CD4-positive, CD25-positive, alpha-beta regulatory T cell (primary cell): ENCODE measurements around the gene APIP. TPM values are rescaled to one million over a fixed set of nuclear protein-coding genes. Genes with fewer than 3 reads are reported as not detected.

Source experiments
- ATAC-seq, 2 donors: fragments of 150-1000 bp; cut with Tn5 transposase; one replicate each; pipeline ENCODE4 v1.10.0; 2021; ENCODE audit warnings: low read depth in 2 of 2, moderate number of reproducible peaks in 2 of 2, moderate library complexity in 1 of 2
- DNase-seq, 3 donors: peaks; one replicate each; pipeline versions ENCODE4 v3.0.0 to v3.0.0-alpha.2; 2012 to 2022; ENCODE audit warnings: mixed read lengths in 1 of 3
- H3K27ac ChIP-seq: one replicate; pipeline ENCODE4 v1.7.0; 2013; ENCODE audit warnings: mild to moderate bottlenecking, low read length; ENCODE audit not compliant: insufficient read depth, poor library complexity, severe bottlenecking
- H3K27me3 ChIP-seq: one replicate; pipeline ENCODE4 v1.7.0; 2013; ENCODE audit warnings: low read length; ENCODE audit not compliant: control insufficient read depth, insufficient read depth
- H3K36me3 ChIP-seq: one replicate; pipeline ENCODE4 v1.7.0; 2013; ENCODE audit warnings: mild to moderate bottlenecking, low read length, moderate library complexity; ENCODE audit not compliant: control insufficient read depth, insufficient read depth
- H3K4me1 ChIP-seq: 2 replicates; pipeline ENCODE4 v1.7.0; 2013; ENCODE audit warnings: mild to moderate bottlenecking, low read length; ENCODE audit not compliant: insufficient read depth, control insufficient read depth, poor library complexity, severe bottlenecking
- H3K4me3 ChIP-seq: one replicate; pipeline ENCODE4 v1.7.0; 2013; ENCODE audit warnings: low read depth, mild to moderate bottlenecking, low read length, moderate library complexity
- H3K9me3 ChIP-seq, 2 experiments: 1 replicate in 1 of 2; 2 replicates in 1 of 2; pipeline ENCODE4 v1.7.0; 2013; ENCODE audit warnings: low read length in 2 of 2, mild to moderate bottlenecking in 1 of 2, moderate library complexity in 1 of 2; ENCODE audit not compliant: control insufficient read depth in 2 of 2
- H3K27ac Mint-ChIP-seq, 3 donors: one replicate each; pipeline ENCODE4 v1.8.0; 2020 to 2022; ENCODE audit warnings: mild to moderate bottlenecking in 3 of 3, mixed read lengths in 3 of 3, moderate library complexity in 2 of 3
- H3K27me3 Mint-ChIP-seq: one replicate; pipeline ENCODE4 v1.8.0; 2022; ENCODE audit warnings: mild to moderate bottlenecking, mixed read lengths
- H3K36me3 Mint-ChIP-seq: one replicate; pipeline ENCODE4 v1.8.0; 2020; ENCODE audit warnings: mixed read lengths
- H3K4me1 Mint-ChIP-seq, 4 donors: one replicate each; pipeline ENCODE4 v1.8.0; 2020 to 2022; ENCODE audit warnings: mixed read lengths in 4 of 4, mild to moderate bottlenecking in 1 of 4
- H3K4me3 Mint-ChIP-seq, 4 donors: one replicate each; pipeline ENCODE4 v1.8.0; 2020 to 2022; ENCODE audit warnings: mild to moderate bottlenecking in 4 of 4, mixed read lengths in 4 of 4, moderate library complexity in 3 of 4
- H3K9me3 Mint-ChIP-seq, 7 donors: one replicate each; pipeline ENCODE4 v1.8.0; 2020 to 2022; ENCODE audit warnings: mixed read lengths in 7 of 7, mild to moderate bottlenecking in 3 of 7, moderate library complexity in 2 of 7
- polyA plus RNA-seq, 4 donors: library from polyadenylated mRNA; unstranded; fragments of 300-500 nt; fragmentation: Illumina TruSeq; gene quantifications; one replicate each; pipeline ENCODE4 v1.2.3, GENCODE V29; 2021
- total RNA-seq: library from RNA; stranded (reverse); gene quantifications from one replicate; pipeline ENCODE4 v1.2.3, GENCODE V29; 2022

Gene APIP
- total and polyA plus RNA-seq, 5 donors from 2014 or later: 13.6 to 26.9 (median 19.7) TPM

DNA sequence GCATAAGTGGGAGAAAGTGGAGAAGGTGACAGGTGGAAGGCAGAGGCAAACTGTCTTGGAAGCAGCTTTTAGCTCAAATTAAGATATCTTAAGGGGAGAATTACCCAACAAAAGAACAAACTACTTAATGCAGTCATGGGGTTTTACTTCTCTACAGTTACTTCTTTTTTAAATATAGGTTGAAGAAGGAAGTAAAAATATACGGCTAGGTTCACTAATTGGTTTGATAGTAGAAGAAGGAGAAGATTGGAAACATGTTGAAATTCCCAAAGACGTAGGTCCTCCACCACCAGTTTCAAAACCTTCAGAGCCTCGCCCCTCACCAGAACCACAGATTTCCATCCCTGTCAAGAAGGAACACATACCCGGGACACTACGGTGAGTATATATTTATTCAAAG lies 41.0 kb upstream of the APIP start:
- Histone ChIP-seq H3K9me3 (no peaks in the 10 kb centered on the region), H3K27me3 (no peaks in the 10 kb centered on the region), H3K27ac (no peak overlapping the region), H3K36me3 (peaks cover 2% of the 10 kb centered on the region), H3K4me1 (no peaks in the 10 kb centered on the region), H3K4me3 (no peak overlapping the region)
- ATAC-seq: no peak
- no peaks in the 10 kb centered on the region for H3K27me3 Mint-ChIP-seq
- no peak for DNase-seq
- H3K4me3 Mint-ChIP-seq: no peak overlapping the region
- peaks cover 4 to 8% (median 5%) of the 10 kb centered on the region in 4 donors for H3K4me1 Mint-ChIP-seq
- no peak overlapping the region for H3K27ac Mint-ChIP-seq
- no peaks in the 10 kb centered on the region for H3K9me3 Mint-ChIP-seq
- peaks cover 43% of the 10 kb centered on the region for H3K36me3 Mint-ChIP-seq

DNA sequence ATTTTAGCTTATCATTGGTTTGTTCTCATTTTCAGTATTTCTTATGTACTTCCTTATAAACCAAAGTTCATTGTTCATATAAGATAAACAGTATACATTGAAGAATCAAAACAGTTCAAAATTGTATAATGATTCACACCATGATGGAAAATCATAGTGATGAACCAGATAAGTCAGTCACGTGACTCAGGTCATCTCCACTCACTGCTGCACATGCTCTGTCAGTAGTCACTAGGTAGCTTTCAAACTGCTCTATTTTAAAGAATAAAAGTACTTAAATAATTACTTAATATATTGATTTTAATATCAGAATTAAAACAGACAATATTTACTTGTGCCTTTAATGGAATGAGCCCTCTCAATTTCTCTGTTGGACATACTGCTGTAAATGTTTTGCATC lies 37.8 kb upstream of the APIP start:
- H3K4me1 Mint-ChIP-seq: peaks cover 4% of the 10 kb centered on the region in 4 donors
- H3K4me3 ChIP-seq: no peak overlapping the region
- no peak overlapping the region for H3K27ac ChIP-seq
- no peaks in the 10 kb centered on the region for H3K9me3 ChIP-seq
- H3K27me3 Mint-ChIP-seq: no peaks in the 10 kb centered on the region
- no peak for DNase-seq
- ATAC-seq: no peak
- H3K4me3 Mint-ChIP-seq: no peak overlapping the region
- no peaks in the 10 kb centered on the region for H3K4me1 ChIP-seq
- no peaks in the 10 kb centered on the region for H3K36me3 ChIP-seq
- H3K27me3 ChIP-seq: no peaks in the 10 kb centered on the region
- H3K9me3 Mint-ChIP-seq: no peaks in the 10 kb centered on the region
- H3K36me3 Mint-ChIP-seq: peaks cover 26% of the 10 kb centered on the region
- H3K27ac Mint-ChIP-seq: no peak overlapping the region

DNA sequence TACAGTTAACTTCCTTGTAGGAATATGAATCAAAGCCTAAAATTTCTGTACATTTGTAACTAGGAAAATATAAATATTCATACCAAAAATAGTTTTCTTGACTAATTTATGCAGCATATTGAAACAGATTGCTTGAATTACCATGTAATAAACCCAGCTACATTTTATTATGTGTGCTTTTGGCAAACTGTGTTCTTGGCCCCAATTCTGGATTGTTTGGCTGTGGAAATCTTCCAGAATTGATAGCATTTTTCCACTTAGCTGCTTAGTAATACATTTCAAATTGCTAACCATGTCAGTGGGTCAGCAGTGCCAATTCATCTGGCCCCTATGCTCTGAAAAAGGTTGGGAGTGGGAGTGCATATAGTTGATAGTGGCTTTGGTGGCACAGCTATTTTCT lies 32.5 kb upstream of the APIP start:
- no peak for DNase-seq
- no peak overlapping the region for H3K27ac ChIP-seq
- Mint-ChIP-seq H3K9me3 (peaks cover 0 to 5% (median 0%) of the 10 kb centered on the region in 7 donors), H3K27ac (no peak overlapping the region), H3K27me3 (no peaks in the 10 kb centered on the region), H3K4me1 (peaks cover 13 to 18% (median 15%) of the 10 kb centered on the region in 4 donors), H3K36me3 (peaks cover 38% of the 10 kb centered on the region), H3K4me3 (no peak overlapping the region)
- no peaks in the 10 kb centered on the region for H3K4me1 ChIP-seq
- peaks cover 5% of the 10 kb centered on the region for H3K36me3 ChIP-seq
- ATAC-seq: no peak
- H3K27me3 ChIP-seq: no peaks in the 10 kb centered on the region
- no peak overlapping the region for H3K4me3 ChIP-seq
- H3K9me3 ChIP-seq: no peaks in the 10 kb centered on the region

DNA sequence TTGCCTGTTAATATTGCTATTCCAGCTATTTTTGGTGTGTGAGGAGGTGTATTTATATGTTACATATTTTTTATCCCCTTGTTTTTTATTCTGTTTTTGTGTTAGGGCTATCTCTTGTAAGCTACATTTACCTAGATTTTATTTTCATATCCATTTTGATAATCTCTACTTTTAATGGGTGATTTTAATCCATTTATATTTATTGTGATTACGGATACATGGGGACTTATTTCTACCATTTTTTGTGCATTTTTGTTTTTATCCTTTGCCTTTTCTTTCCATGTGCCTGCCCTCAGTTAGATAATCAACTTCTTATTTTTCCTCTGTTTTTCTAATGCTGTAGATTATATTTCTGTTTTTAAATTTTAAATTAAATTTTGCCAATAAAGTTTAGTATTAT lies 28.5 kb upstream of the APIP start:
- Histone ChIP-seq H3K9me3 (no peaks in the 10 kb centered on the region), H3K4me3 (no peak overlapping the region), H3K27me3 (no peaks in the 10 kb centered on the region), H3K27ac (no peak overlapping the region), H3K4me1 (no peaks in the 10 kb centered on the region), H3K36me3 (peaks cover 8% of the 10 kb centered on the region)
- no peak for DNase-seq
- H3K27ac Mint-ChIP-seq: no peak overlapping the region
- H3K4me3 Mint-ChIP-seq: no peak overlapping the region
- H3K9me3 Mint-ChIP-seq: peaks cover 0 to 5% (median 0%) of the 10 kb centered on the region in 7 donors
- H3K36me3 Mint-ChIP-seq: peaks cover 41% of the 10 kb centered on the region
- peaks cover 19 to 25% (median 21%) of the 10 kb centered on the region in 4 donors for H3K4me1 Mint-ChIP-seq
- no peak for ATAC-seq
- no peaks in the 10 kb centered on the region for H3K27me3 Mint-ChIP-seq

DNA sequence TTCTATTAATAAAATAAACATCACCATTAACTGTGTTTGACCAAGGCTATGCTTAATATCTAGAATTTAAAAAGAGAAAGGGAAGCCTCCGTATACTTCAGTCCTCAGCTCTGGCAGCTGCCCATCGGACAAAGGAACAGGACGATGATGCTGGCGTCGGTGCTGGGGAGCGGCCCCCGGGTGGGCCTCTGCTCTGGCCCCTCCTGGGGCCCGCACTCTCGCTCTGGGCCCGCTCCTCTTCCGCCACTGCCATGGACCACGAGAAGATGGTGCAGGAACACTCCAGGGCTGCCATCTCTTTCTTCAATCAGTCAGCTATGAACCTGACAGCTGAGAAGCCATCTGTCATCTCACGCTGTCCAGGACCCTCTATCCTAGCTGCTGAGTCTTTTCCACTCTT lies 25.5 kb upstream of the APIP start:
- Mint-ChIP-seq H3K9me3 (peaks cover 0 to 5% (median 0%) of the 10 kb centered on the region in 7 donors), H3K36me3 (peaks cover 24% of the 10 kb centered on the region), H3K27me3 (no peaks in the 10 kb centered on the region), H3K27ac (no peak overlapping the region), H3K4me1 (peaks cover 29 to 32% (median 30%) of the 10 kb centered on the region in 4 donors), H3K4me3 (no peak overlapping the region)
- peaks cover 3% of the 10 kb centered on the region for H3K36me3 ChIP-seq
- no peaks in the 10 kb centered on the region for H3K9me3 ChIP-seq
- DNase-seq (no peak), ATAC-seq (no peak)
- H3K27ac ChIP-seq: no peak overlapping the region
- H3K4me3 ChIP-seq: no peak overlapping the region
- no peaks in the 10 kb centered on the region for H3K27me3 ChIP-seq
- H3K4me1 ChIP-seq: no peaks in the 10 kb centered on the region

DNA sequence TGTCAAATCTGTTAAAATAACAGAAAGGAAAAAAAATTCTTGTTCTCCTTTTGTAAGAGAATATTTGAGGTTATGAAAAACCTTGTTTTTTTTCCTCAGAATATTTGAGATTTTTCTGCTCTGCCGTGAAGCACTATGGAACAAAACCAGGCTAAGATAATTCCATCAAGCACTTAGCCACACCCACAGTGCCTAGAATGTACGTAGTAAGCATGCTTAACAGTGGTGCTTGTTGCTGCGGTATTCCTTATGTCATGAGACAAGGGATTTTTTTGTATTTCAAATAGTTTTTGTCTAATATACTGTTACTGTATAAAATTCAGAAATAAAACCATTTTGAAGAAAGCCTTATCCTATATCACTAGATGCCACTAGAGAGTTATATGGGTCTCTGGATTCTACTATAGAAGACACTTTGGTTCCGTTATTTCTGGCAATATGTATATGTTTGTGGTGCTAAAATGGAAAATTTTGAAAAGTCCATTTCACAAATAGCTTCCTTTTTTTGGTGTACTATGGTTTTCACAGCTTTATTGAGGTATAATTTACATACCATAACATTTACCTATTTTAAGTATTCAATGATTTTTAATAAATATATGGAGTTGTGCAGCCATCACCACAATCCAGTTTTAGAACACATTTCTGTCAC lies 24.0 kb upstream of the APIP start:
- Mint-ChIP-seq H3K9me3 (peaks cover 0 to 5% (median 0%) of the 10 kb centered on the region in 7 donors), H3K4me3 (no peak overlapping the region), H3K36me3 (peaks cover 23% of the 10 kb centered on the region), H3K27ac (no peak overlapping the region), H3K4me1 (peaks cover 23 to 33% (median 31%) of the 10 kb centered on the region in 4 donors), H3K27me3 (no peaks in the 10 kb centered on the region)
- Histone ChIP-seq H3K4me1 (no peaks in the 10 kb centered on the region), H3K36me3 (peaks cover 3% of the 10 kb centered on the region), H3K27ac (no peak overlapping the region), H3K9me3 (no peaks in the 10 kb centered on the region), H3K27me3 (no peaks in the 10 kb centered on the region), H3K4me3 (no peak overlapping the region)
- ATAC-seq (no peak), DNase-seq (no peak)

DNA sequence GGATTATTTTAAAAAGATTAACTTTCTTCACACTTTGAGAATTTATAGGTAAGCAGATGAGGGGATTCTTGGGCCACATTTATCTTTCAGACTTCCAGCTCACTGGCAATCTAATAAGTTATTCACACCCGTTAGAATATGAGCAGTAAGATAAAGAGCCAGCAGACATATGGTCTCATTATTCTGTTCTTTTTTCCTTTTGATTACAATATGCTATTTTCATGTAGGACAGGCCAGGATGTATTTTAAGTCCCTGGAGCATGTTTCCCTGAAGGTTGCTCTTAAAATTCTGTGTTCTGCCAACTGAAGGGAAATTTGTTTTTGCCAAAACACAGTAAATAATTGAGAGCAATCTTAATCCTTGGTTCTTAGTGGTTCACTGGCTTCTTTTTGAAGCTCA lies 22.4 kb upstream of the APIP start:
- H3K27ac ChIP-seq: no peak overlapping the region
- no peak for DNase-seq
- peaks cover 22% of the 10 kb centered on the region for H3K36me3 Mint-ChIP-seq
- no peak for ATAC-seq
- no peak overlapping the region for H3K27ac Mint-ChIP-seq
- H3K27me3 Mint-ChIP-seq: no peaks in the 10 kb centered on the region
- H3K4me3 ChIP-seq: no peak overlapping the region
- H3K4me1 ChIP-seq: no peaks in the 10 kb centered on the region
- H3K27me3 ChIP-seq: no peaks in the 10 kb centered on the region
- peaks cover 3% of the 10 kb centered on the region for H3K36me3 ChIP-seq
- H3K4me1 Mint-ChIP-seq: peaks cover 23 to 30% (median 27%) of the 10 kb centered on the region in 4 donors
- H3K4me3 Mint-ChIP-seq: no peak overlapping the region
- no peaks in the 10 kb centered on the region for H3K9me3 ChIP-seq
- H3K9me3 Mint-ChIP-seq: peaks cover 0 to 1% (median 0%) of the 10 kb centered on the region in 7 donors
